ENCODE measurements around the gene GAREM1. TPM values are rescaled to one million over a fixed set of nuclear protein-coding genes. Genes with fewer than 3 reads are reported as not detected.

The GAREM1 gene
- total and polyA plus RNA-seq, 4 donors, result 1.5 to 7.5 (median 2.0) TPM

DNA sequence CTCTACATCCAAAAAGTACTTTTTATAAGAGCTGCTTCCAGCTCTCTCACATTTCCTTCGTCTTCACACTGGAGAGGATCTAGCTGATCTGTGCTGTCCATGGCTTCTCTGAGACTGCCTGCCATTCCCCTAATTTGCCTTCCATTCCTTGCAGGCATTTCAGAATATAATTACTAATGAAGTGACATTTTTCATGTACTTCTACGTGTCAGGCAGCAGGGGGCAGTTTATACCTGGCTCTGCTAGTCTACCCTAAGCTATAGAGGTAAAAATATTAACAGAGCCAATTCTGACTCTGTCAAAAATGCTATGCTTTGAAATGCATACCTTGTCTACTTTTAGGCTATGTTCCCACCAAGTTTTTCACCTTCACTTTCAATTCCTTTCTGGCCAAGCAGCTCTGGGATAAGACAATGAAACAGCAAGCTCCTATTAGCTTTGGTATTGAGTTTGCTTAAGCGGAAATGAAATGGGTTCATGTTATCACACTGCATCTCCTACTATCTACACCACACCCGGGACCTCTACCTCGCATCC lies 198.9 kb downstream of the GAREM1 start:
- Histone ChIP-seq H3K27ac (ENCODE audit: low read depth in 1 of 2, low read length in 2 of 2) (no peak overlapping the region), H3K4me3 (ENCODE audit: low read depth in 1 of 3, low read length in 3 of 3) (no peak overlapping the region), H3K27me3 (ENCODE audit: control insufficient read depth in 4 of 4, insufficient read depth in 4 of 4, low read length in 3 of 4) (no peaks in the 10 kb centered on the region), H3K9me3 (ENCODE audit: control insufficient read depth in 4 of 4, low read length in 3 of 4) (no peaks in the 10 kb centered on the region), H3K9ac (ENCODE audit: low read depth in 1 of 2, low read length in 2 of 2) (no peak overlapping the region), H3K4me1 (ENCODE audit: control insufficient read depth in 4 of 4, insufficient read depth in 4 of 4, low read length in 3 of 4) (peaks cover 0 to 2% (median 0%) of the 10 kb centered on the region in 4 donors), H3K36me3 (ENCODE audit: control insufficient read depth in 4 of 4, insufficient read depth in 3 of 4, low read depth in 1 of 4, low read length in 3 of 4) (peaks cover 8 to 19% (median 16%) of the 10 kb centered on the region in 4 donors)
- DNase-seq (ENCODE audit: low spot score), result no peak
- WGBS, result 49% methylated on average over 5 of the region's 5 CpGs
- TF ChIP-seq, protein P1, sequence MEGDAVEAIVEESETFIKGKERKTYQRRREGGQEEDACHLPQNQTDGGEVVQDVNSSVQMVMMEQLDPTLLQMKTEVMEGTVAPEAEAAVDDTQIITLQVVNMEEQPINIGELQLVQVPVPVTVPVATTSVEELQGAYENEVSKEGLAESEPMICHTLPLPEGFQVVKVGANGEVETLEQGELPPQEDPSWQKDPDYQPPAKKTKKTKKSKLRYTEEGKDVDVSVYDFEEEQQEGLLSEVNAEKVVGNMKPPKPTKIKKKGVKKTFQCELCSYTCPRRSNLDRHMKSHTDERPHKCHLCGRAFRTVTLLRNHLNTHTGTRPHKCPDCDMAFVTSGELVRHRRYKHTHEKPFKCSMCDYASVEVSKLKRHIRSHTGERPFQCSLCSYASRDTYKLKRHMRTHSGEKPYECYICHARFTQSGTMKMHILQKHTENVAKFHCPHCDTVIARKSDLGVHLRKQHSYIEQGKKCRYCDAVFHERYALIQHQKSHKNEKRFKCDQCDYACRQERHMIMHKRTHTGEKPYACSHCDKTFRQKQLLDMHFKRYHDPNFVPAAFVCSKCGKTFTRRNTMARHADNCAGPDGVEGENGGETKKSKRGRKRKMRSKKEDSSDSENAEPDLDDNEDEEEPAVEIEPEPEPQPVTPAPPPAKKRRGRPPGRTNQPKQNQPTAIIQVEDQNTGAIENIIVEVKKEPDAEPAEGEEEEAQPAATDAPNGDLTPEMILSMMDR (IDR thresholded peaks at IDR 0.05; ENCODE audit: low read depth, low read length, missing input control), result peak; percentile 76
- TF ChIP-seq FOXA2 (IDR thresholded peaks at IDR 0.05) (no peak), RAD21 (IDR thresholded peaks at IDR 0.05) (peak; percentile 98), HNF4A (conservative IDR thresholded peaks at IDR 0.05) (no peak), TAF1 (conservative IDR thresholded peaks at IDR 0.05) (no peak), HNF4G (IDR thresholded peaks at IDR 0.05) (no peak), YY1 (IDR thresholded peaks at IDR 0.05) (peak; percentile 25), MAX (IDR thresholded peaks at IDR 0.05) (no peak), FOXA1 (IDR thresholded peaks at IDR 0.05) (no peak), RXRA (IDR thresholded peaks at IDR 0.05) (no peak), JUND (IDR thresholded peaks at IDR 0.05) (no peak), SP1 (IDR thresholded peaks at IDR 0.05) (no peak), EGR1 (IDR thresholded peaks at IDR 0.05; ENCODE audit: low read depth in 2 of 2) (no peak), GABPA (IDR thresholded peaks at IDR 0.05 in 1 of 2, conservative IDR thresholded peaks at IDR 0.05 in 1 of 2) (no peak)
- TF ChIP-seq, protein P2, sequence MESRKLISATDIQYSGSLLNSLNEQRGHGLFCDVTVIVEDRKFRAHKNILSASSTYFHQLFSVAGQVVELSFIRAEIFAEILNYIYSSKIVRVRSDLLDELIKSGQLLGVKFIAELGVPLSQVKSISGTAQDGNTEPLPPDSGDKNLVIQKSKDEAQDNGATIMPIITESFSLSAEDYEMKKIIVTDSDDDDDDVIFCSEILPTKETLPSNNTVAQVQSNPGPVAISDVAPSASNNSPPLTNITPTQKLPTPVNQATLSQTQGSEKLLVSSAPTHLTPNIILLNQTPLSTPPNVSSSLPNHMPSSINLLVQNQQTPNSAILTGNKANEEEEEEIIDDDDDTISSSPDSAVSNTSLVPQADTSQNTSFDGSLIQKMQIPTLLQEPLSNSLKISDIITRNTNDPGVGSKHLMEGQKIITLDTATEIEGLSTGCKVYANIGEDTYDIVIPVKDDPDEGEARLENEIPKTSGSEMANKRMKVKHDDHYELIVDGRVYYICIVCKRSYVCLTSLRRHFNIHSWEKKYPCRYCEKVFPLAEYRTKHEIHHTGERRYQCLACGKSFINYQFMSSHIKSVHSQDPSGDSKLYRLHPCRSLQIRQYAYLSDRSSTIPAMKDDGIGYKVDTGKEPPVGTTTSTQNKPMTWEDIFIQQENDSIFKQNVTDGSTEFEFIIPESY (IDR thresholded peaks at IDR 0.05), result no peak

GRCh38 chr18:32270341-32270740 lies 200.3 kb downstream of the GAREM1 start:
- 92% methylated on average over 8 of the region's 8 CpGs for WGBS
- no peaks in the 10 kb centered on the region for H3K9me3 ChIP-seq (ENCODE audit: control insufficient read depth in 4 of 4, low read length in 3 of 4)
- TF ChIP-seq HNF4G (IDR thresholded peaks at IDR 0.05), result no peak
- no peak for TF ChIP-seq SP1 (IDR thresholded peaks at IDR 0.05)
- TF ChIP-seq ATF3 (IDR thresholded peaks at IDR 0.05), result no peak
- TF ChIP-seq NR2F2 (IDR thresholded peaks at IDR 0.05), result no peak
- no peak for TF ChIP-seq TAF1 (conservative IDR thresholded peaks at IDR 0.05)
- no peak for TF ChIP-seq FOXA2 (IDR thresholded peaks at IDR 0.05)
- no peak for TF ChIP-seq JUND (IDR thresholded peaks at IDR 0.05)
- TF ChIP-seq, protein P2 (IDR thresholded peaks at IDR 0.05), result no peak
- no peak for TF ChIP-seq FOXA1 (IDR thresholded peaks at IDR 0.05)
- no peak for TF ChIP-seq YY1 (IDR thresholded peaks at IDR 0.05)
- TF ChIP-seq, protein P1 (IDR thresholded peaks at IDR 0.05; ENCODE audit: low read depth, low read length, missing input control), result no peak
- TF ChIP-seq RXRA (IDR thresholded peaks at IDR 0.05), result no peak
- no peak for TF ChIP-seq HNF4A (conservative IDR thresholded peaks at IDR 0.05)
- no peak for TF ChIP-seq EGR1 (IDR thresholded peaks at IDR 0.05; ENCODE audit: low read depth in 2 of 2)
- no peak for TF ChIP-seq RAD21 (IDR thresholded peaks at IDR 0.05)
- TF ChIP-seq, protein P3, sequence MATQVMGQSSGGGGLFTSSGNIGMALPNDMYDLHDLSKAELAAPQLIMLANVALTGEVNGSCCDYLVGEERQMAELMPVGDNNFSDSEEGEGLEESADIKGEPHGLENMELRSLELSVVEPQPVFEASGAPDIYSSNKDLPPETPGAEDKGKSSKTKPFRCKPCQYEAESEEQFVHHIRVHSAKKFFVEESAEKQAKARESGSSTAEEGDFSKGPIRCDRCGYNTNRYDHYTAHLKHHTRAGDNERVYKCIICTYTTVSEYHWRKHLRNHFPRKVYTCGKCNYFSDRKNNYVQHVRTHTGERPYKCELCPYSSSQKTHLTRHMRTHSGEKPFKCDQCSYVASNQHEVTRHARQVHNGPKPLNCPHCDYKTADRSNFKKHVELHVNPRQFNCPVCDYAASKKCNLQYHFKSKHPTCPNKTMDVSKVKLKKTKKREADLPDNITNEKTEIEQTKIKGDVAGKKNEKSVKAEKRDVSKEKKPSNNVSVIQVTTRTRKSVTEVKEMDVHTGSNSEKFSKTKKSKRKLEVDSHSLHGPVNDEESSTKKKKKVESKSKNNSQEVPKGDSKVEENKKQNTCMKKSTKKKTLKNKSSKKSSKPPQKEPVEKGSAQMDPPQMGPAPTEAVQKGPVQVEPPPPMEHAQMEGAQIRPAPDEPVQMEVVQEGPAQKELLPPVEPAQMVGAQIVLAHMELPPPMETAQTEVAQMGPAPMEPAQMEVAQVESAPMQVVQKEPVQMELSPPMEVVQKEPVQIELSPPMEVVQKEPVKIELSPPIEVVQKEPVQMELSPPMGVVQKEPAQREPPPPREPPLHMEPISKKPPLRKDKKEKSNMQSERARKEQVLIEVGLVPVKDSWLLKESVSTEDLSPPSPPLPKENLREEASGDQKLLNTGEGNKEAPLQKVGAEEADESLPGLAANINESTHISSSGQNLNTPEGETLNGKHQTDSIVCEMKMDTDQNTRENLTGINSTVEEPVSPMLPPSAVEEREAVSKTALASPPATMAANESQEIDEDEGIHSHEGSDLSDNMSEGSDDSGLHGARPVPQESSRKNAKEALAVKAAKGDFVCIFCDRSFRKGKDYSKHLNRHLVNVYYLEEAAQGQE (IDR thresholded peaks at IDR 0.05), result no peak
- no peak for TF ChIP-seq MAX (IDR thresholded peaks at IDR 0.05)

More at GRCh38 chr18:32270341-32270740, 200.3 kb downstream of the GAREM1 start:
- no peak overlapping the region for H3K4me3 ChIP-seq (ENCODE audit: low read depth in 1 of 3, low read length in 3 of 3)
- no peak overlapping the region for H3K9ac ChIP-seq (ENCODE audit: low read depth in 1 of 2, low read length in 2 of 2)
- no peak overlapping the region for H3K27ac ChIP-seq (ENCODE audit: low read depth in 1 of 2, low read length in 2 of 2)
- peaks cover 0 to 2% (median 0%) of the 10 kb centered on the region in 4 donors for H3K4me1 ChIP-seq (ENCODE audit: control insufficient read depth in 4 of 4, insufficient read depth in 4 of 4, low read length in 3 of 4)
- no peak for DNase-seq (ENCODE audit: low spot score)
- peaks cover 8 to 19% (median 16%) of the 10 kb centered on the region in 4 donors for H3K36me3 ChIP-seq (ENCODE audit: control insufficient read depth in 4 of 4, insufficient read depth in 3 of 4, low read depth in 1 of 4, low read length in 3 of 4)
- no peaks in the 10 kb centered on the region for H3K27me3 ChIP-seq (ENCODE audit: control insufficient read depth in 4 of 4, insufficient read depth in 4 of 4, low read length in 3 of 4)
